Progenitor cell of endocrine pancreas (in vitro differentiated cells): ENCODE data around the gene ITGBL1. TPM values are rescaled to one million over a fixed set of nuclear protein-coding genes. Genes with fewer than 3 reads are reported as not detected.
"Not testable (repeated sequence)": the region's sequence is repeated elsewhere in the genome, so short reads cannot be mapped to it uniquely, and the experiment has no call there.

Source experiments
- DNase-seq: peaks from one replicate; pipeline ENCODE4 v3.0.0; 2021; ENCODE audit warnings: low spot score; ENCODE audit not compliant: unreplicated experiment
- H3K27ac Mint-ChIP-seq: 2 replicates; pipeline ENCODE4 v1.8.0; 2021; ENCODE audit warnings: mild to moderate bottlenecking, moderate library complexity, mixed read lengths
- H3K27me3 Mint-ChIP-seq: 2 replicates; pipeline ENCODE4 v1.8.0; 2021; ENCODE audit warnings: mixed read lengths
- H3K36me3 Mint-ChIP-seq: 2 replicates; pipeline ENCODE4 v1.8.0; 2022; ENCODE audit warnings: mixed read lengths; ENCODE audit not compliant: insufficient read depth
- H3K4me1 Mint-ChIP-seq: 2 replicates; pipeline ENCODE4 v1.8.0; 2021; ENCODE audit warnings: low read depth, mixed read lengths
- H3K4me3 Mint-ChIP-seq: 2 replicates; pipeline ENCODE4 v1.8.0; 2021; ENCODE audit warnings: low read depth, mild to moderate bottlenecking, moderate library complexity, mixed read lengths
- H3K9me3 Mint-ChIP-seq: 2 replicates; pipeline ENCODE4 v1.8.0; 2021; ENCODE audit warnings: low read depth, mixed read lengths
- total RNA-seq: library from RNA; stranded (reverse); gene quantifications from 2 replicates; pipeline ENCODE4 v1.2.1, GENCODE V29; 2021
- TF ChIP-seq, protein P1 (sequence below): fragments of 200-600 bp; sonication (generic); IDR thresholded peaks from one replicate; pipeline ENCODE4 v1.5.0; 2021; ENCODE audit warnings: antibody characterized with exemption, mild to moderate bottlenecking; ENCODE audit not compliant: unreplicated experiment

The ITGBL1 gene
- total RNA-seq, 1 donor from 2014 or later: not detected

DNA sequence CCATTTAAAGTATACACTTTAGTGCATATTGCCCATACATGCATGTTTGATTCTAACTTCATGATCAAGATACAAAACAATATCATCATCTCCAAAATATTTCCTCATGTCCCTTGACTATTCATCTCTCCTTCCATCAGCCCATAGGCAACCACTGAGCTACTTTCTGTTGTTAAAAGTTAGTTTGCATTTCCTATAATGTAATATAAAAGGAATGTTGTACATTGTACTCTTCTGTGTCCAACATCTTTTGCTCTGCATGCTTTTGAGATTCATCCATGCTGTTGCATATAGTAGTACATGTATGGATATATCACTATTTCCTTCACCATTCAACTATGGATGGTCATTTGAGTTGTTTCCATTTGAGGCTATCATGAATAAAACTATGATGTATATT, 74.7 kb downstream of the ITGBL1 start:
- Mint-ChIP-seq H3K36me3 (no peaks in the 10 kb centered on the region), H3K27ac (no peak overlapping the region), H3K4me1 (no peaks in the 10 kb centered on the region), H3K4me3 (no peak overlapping the region), H3K9me3 (no peaks in the 10 kb centered on the region), H3K27me3 (peaks cover 4% of the 10 kb centered on the region)
- DNase-seq: no peak
- TF ChIP-seq, protein P1, sequence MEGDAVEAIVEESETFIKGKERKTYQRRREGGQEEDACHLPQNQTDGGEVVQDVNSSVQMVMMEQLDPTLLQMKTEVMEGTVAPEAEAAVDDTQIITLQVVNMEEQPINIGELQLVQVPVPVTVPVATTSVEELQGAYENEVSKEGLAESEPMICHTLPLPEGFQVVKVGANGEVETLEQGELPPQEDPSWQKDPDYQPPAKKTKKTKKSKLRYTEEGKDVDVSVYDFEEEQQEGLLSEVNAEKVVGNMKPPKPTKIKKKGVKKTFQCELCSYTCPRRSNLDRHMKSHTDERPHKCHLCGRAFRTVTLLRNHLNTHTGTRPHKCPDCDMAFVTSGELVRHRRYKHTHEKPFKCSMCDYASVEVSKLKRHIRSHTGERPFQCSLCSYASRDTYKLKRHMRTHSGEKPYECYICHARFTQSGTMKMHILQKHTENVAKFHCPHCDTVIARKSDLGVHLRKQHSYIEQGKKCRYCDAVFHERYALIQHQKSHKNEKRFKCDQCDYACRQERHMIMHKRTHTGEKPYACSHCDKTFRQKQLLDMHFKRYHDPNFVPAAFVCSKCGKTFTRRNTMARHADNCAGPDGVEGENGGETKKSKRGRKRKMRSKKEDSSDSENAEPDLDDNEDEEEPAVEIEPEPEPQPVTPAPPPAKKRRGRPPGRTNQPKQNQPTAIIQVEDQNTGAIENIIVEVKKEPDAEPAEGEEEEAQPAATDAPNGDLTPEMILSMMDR: no peak

DNA sequence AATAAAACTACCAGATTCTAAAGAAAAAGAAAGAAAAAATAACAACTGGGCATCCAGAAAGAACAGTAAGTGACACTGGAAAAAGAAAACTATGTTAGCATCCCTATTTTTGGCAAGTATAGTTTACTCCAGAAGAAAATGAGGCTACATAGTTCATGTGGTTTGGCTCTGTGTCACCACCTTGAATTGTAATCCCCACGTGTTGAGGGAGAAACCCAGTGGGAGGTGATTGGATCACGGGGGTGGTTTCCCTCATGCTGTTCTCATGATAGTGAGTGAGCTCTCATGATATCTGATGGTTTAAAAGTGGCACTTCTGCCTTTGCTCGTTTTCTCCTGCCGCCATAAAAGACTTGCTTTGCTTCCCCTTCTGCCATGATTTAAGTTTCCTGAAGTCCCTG, 76.9 kb downstream of the ITGBL1 start:
- TF ChIP-seq, protein P1: no peak
- H3K27me3 Mint-ChIP-seq: peaks cover 4% of the 10 kb centered on the region
- no peaks in the 10 kb centered on the region for H3K36me3 Mint-ChIP-seq
- no peak for DNase-seq
- H3K4me1 Mint-ChIP-seq: no peaks in the 10 kb centered on the region
- H3K27ac Mint-ChIP-seq: no peak overlapping the region
- no peaks in the 10 kb centered on the region for H3K9me3 Mint-ChIP-seq
- no peak overlapping the region for H3K4me3 Mint-ChIP-seq

DNA sequence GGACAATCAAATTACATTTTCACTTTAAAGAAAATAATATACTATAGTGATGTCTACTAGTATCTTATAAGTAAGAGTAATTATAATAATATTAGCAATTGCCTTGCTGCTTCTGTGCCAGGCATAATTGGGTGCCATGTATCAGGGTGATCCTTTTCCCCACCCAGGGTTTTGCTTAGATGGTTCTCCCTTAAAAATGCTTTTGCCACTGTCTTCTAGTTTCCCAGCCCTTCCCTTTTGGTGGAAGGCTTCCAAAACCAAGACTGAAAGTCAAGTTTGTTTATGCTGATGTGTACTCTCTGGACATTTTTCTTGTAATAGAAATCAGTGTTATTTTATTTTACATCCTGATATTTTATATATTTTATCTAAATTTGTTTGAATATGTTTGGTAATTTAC, 77.8 kb downstream of the ITGBL1 start:
- H3K4me3 Mint-ChIP-seq: no peak overlapping the region
- peaks cover 4% of the 10 kb centered on the region for H3K27me3 Mint-ChIP-seq
- TF ChIP-seq, protein P1: no peak
- H3K36me3 Mint-ChIP-seq: no peaks in the 10 kb centered on the region
- no peak overlapping the region for H3K27ac Mint-ChIP-seq
- DNase-seq: no peak
- no peaks in the 10 kb centered on the region for H3K4me1 Mint-ChIP-seq
- no peaks in the 10 kb centered on the region for H3K9me3 Mint-ChIP-seq

DNA sequence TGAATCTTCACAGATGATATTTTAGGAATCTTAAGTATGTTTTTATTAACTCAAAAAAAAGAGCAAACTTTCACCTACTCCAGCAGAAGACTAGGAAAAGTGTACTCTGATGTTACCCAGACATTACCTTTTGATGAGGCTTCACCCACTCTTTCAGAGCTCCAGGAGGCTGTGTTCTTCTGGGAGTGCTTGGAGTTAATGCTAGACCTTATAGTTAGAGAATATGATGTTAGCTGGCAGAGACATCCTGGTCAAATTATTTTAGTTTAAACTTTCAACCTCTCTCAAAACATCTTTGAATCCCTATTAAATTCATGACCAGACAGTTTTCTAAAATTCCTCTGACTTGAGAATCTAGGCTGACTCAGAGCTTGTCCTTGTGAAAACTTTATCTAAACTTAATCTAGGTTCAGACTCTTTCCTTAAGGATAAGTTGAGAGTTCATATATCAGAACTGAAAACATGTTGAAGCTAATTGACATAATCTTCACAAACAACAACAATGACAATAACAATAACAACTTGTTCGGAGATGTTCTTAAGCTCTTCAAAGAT, 82.8 kb downstream of the ITGBL1 start:
- no peaks in the 10 kb centered on the region for H3K4me1 Mint-ChIP-seq
- H3K36me3 Mint-ChIP-seq: no peaks in the 10 kb centered on the region
- no peaks in the 10 kb centered on the region for H3K27me3 Mint-ChIP-seq
- TF ChIP-seq, protein P1: no peak
- no peak overlapping the region for H3K4me3 Mint-ChIP-seq
- H3K27ac Mint-ChIP-seq: no peak overlapping the region
- no peaks in the 10 kb centered on the region for H3K9me3 Mint-ChIP-seq
- no peak for DNase-seq

DNA sequence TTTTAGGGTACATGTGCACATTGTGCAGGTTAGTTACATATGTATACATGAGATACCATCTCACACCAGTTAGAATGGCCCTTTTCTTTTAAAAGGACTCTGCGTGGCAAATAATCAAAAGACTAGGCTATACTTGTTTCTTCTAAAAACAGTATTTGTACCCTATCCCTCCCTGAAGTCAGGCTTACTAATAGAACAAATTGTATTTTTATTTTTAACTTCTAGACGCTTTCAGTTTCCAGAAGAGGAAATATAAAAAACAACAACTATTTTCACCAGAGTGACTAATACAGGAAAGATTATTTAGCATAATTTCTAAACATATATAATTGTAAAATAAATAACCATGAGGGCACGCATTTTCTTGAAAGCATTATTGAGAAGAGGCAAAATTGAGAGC, 83.6 kb downstream of the ITGBL1 start:
- H3K9me3 Mint-ChIP-seq: no peaks in the 10 kb centered on the region
- H3K4me1 Mint-ChIP-seq: no peaks in the 10 kb centered on the region
- TF ChIP-seq, protein P1: no peak
- no peak for DNase-seq
- H3K36me3 Mint-ChIP-seq: no peaks in the 10 kb centered on the region
- no peak overlapping the region for H3K27ac Mint-ChIP-seq
- H3K27me3 Mint-ChIP-seq: no peaks in the 10 kb centered on the region
- no peak overlapping the region for H3K4me3 Mint-ChIP-seq

- not testable (repeated sequence) for H3K27ac Mint-ChIP-seq, H3K27me3 Mint-ChIP-seq, DNase-seq, H3K4me3 Mint-ChIP-seq, H3K36me3 Mint-ChIP-seq, H3K9me3 Mint-ChIP-seq, H3K4me1 Mint-ChIP-seq
Observed at GRCh38 chr13:101544544-101544943, 92.1 kb downstream of the ITGBL1 start.
